ENCODE measurements around the gene CGREF1. TPM values are rescaled to one million over a fixed set of nuclear protein-coding genes. Genes with fewer than 3 reads are reported as not detected.

CGREF1 gene
- total RNA-seq, 1 experiment from 2014 or later = 2.1 TPM

GRCh38 chr2:27065128-27065527 is 53.8 kb downstream of the CGREF1 start:
- no peak overlapping the region for H3K14ac ChIP-seq (ENCODE audit: insufficient read depth, low read length)
- H4K5ac ChIP-seq (ENCODE audit: insufficient read length, low read depth, low read length) = no peak overlapping the region
- no peaks in the 10 kb centered on the region for H3K23me2 ChIP-seq (ENCODE audit: insufficient read length, low read depth, low read length, poor library complexity, severe bottlenecking)
- Mint-ChIP-seq H3K27ac (no peak overlapping the region), H3K4me1 (no peaks in the 10 kb centered on the region), H3K27me3 (ENCODE audit: low read depth) (no peaks in the 10 kb centered on the region; the same call in 1 of the 2 replicates), H3K9me3 (no peaks in the 10 kb centered on the region; a peak in 1 of 5 replicates), H3K36me3 (ENCODE audit: insufficient read depth in 1 of 3, low read depth in 3 of 3) (peaks cover 17 to 66% (median 64%) of the 10 kb centered on the region in 3 experiments; a peak in 6 of 7 replicates), H3K4me3 (no peak overlapping the region)
- H3K9me3 ChIP-seq (ENCODE audit: control insufficient read depth, low read depth, low read length) = no peaks in the 10 kb centered on the region
- H3T11ph ChIP-seq (ENCODE audit: low read length) = no peak overlapping the region
- no peak overlapping the region for H3K4ac ChIP-seq (ENCODE audit: low read depth, low read length)
- H2AK5ac ChIP-seq (ENCODE audit: insufficient read length, low read length) = no peak overlapping the region
- no peak overlapping the region for H2BK15ac ChIP-seq (ENCODE audit: low read depth, low read length)
- H3K56ac ChIP-seq (ENCODE audit: insufficient read length, low read depth, low read length) = no peak overlapping the region
- no peak overlapping the region for H2BK20ac ChIP-seq (ENCODE audit: low read depth, low read length, poor library complexity, severe bottlenecking)
- no peak overlapping the region for H3K23ac ChIP-seq (ENCODE audit: insufficient read length, low read depth, low read length)
- H3K27me3 ChIP-seq (ENCODE audit: insufficient read depth, low read length) = no peaks in the 10 kb centered on the region
- no CpG with 5 or more reads among the region's 3 CpGs for WGBS (ENCODE audit: extremely low coverage, insufficient read length, low lambda C conversion rate)
- H2AFZ ChIP-seq (ENCODE audit: low read length) = no peak overlapping the region
- peaks cover 2% of the 10 kb centered on the region for H3K79me1 ChIP-seq (ENCODE audit: insufficient read depth, low read depth, low read length, poor library complexity, severe bottlenecking)
- TF ChIP-seq CTCF (conservative IDR thresholded peaks at IDR 0.05) = no peak
- H4K8ac ChIP-seq (replicated peaks; ENCODE audit: insufficient read length, low read depth, low read length) = no peak overlapping the region
- no peak overlapping the region for H3K4me2 ChIP-seq (ENCODE audit: insufficient read depth, insufficient read length, low read length)
- DNase-seq = no peak
- H3K79me2 ChIP-seq (ENCODE audit: insufficient read depth, low read length) = no peaks in the 10 kb centered on the region
- no peaks in the 10 kb centered on the region for H4K20me1 ChIP-seq (ENCODE audit: control insufficient read depth, insufficient read depth, insufficient read length)
- no peaks in the 10 kb centered on the region for H3K4me1 ChIP-seq (ENCODE audit: insufficient read depth, low read length)
- no peak overlapping the region for H2BK120ac ChIP-seq (ENCODE audit: low read depth, low read length, poor library complexity, severe bottlenecking)
- H4K91ac ChIP-seq (ENCODE audit: insufficient read length, low read depth, low read length) = no peak overlapping the region
- H3K9ac ChIP-seq (ENCODE audit: extremely low read depth, insufficient read length, low read length) = no peak overlapping the region
- no peak overlapping the region for H3K27ac ChIP-seq (ENCODE audit: insufficient read length, low read depth, low read length)
- H2BK12ac ChIP-seq (ENCODE audit: insufficient read length, low read depth, low read length) = no peak overlapping the region
- no peak overlapping the region for H3K18ac ChIP-seq (ENCODE audit: insufficient read length, low read depth, low read length)
- H2BK5ac ChIP-seq (ENCODE audit: insufficient read length, low read length) = no peak overlapping the region

Data from H9 (cell line).